Purkinje cell (primary cell): ENCODE results near the gene ATG4A. TPM values are rescaled to one million over a fixed set of nuclear protein-coding genes. Genes with fewer than 3 reads are reported as not detected.

ENCODE experiments used
- polyA plus RNA-seq: library from polyadenylated mRNA; unstranded; fragments of >200 nt; fragmentation: Nextera tagmentation; gene quantifications from 2 replicates; pipeline ENCODE4 v1.2.1, GENCODE V29; 2014

Gene ATG4A, protein sequence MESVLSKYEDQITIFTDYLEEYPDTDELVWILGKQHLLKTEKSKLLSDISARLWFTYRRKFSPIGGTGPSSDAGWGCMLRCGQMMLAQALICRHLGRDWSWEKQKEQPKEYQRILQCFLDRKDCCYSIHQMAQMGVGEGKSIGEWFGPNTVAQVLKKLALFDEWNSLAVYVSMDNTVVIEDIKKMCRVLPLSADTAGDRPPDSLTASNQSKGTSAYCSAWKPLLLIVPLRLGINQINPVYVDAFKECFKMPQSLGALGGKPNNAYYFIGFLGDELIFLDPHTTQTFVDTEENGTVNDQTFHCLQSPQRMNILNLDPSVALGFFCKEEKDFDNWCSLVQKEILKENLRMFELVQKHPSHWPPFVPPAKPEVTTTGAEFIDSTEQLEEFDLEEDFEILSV
- 15.9 and 19.3 TPM in 2 replicates for polyA plus RNA-seq

DNA sequence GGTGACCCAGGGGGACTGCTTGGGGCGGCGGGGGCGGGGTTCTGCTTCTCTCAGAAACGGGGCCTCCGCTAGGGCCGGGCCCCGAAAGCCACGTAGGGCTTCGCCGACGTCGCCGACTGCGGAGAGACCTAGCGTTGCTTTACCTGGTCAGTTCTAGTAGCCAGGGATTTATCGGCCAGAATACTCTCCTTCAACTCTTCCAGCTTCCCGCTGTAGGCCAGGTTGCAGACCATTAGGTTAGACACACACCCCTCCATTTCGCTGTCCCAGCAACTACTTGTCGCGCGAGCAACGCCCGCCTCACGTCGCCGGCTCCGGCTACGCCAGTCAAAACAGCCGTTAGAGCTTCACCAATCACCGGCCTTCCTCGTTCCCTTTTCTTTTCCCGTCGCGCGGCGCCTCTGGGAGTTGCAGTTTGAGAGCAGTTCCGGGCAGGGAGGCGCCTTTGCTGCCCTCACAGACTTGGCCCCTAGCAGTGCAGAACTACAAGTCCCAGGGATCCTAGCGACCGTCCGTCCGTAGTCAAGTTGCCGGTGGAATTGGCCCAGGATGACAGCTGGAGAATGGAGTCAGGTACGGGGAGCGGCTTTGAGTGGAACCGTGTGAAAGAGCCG lies at the start of gene ATG4A, which contains the start of gene PSMD10:
Gene ATG4A, plus strand, starts transcription at position 515 of the 614 bp plus-strand sequence. Its CDS starts 49 bp downstream, at position 564.
Gene PSMD10, minus strand, starts transcription at position 279 of the 614 bp plus-strand sequence. Its CDS starts 22 bp downstream, at position 257.

DNA sequence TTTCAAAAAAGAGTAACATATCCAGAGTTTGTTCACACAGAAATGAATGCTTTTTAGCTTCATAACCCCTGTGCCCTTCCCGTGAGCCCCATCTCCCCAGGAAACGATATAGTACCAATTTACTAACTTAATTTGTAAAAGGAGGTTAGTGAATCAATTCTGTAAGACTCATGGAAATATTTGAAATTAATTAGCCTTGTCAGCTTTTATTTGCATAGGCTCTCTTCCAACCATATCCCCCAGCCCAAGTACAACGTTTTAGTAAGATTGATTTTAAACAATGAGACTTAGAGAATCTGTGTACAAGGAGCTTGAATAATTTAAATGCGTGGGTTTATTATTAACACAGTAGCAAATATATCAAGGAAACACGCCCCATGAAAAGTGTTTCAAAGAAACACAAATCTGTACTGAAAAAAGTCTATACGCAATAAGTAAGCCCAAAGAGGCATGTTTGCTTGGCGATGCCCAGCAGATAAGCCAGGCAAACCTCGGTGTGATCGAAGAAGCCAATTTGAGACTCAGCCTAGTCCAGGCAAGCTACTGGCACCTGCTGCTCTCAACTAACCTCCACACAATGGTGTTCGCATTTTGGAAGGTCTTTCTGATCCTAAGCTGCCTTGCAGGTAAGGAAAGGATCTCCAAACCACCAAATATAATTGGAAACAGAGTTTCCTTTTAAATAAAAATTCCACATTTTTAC lies 46.9 kb upstream of the ATG4A start, which contains the start of gene VSIG1:
Gene VSIG1, plus strand, starts transcription at position 512 of the 703 bp plus-strand sequence. Its CDS starts 66 bp downstream, at position 578.

Other genes with a start within 250 kb of the ATG4A start
- gene TEX13B, start 109.4 kb upstream of the ATG4A start, polyA plus RNA-seq = not detected in 2 replicates
- gene VSIG1, start 46.7 kb upstream of the ATG4A start, polyA plus RNA-seq = 0.32 TPM in 1 of 2 replicates, not detected in the other
- 81.6 and 127 TPM in 2 replicates for gene PSMD10, start 236 bp upstream of the ATG4A start, polyA plus RNA-seq